Muscle layer of duodenum (tissue), 2 donors: ENCODE data around the gene SOAT2.

Experiments used
- H3K27ac ChIP-seq: one replicate; pipeline ENCODE4 v1.7.0; 2013; ENCODE audit warnings: mild to moderate bottlenecking, low read length
- H3K27me3 ChIP-seq: one replicate; pipeline ENCODE4 v1.7.0; 2013; ENCODE audit warnings: low read depth, mild to moderate bottlenecking, control low read depth, low read length
- H3K36me3 ChIP-seq, 2 donors: one replicate each; pipeline ENCODE4 v1.7.0; 2013; ENCODE audit warnings: low read length in 2 of 2, control low read depth in 1 of 2, mild to moderate bottlenecking in 1 of 2; ENCODE audit not compliant: insufficient read depth in 2 of 2, control insufficient read depth in 1 of 2
- H3K4me1 ChIP-seq, 2 donors: one replicate each; pipeline ENCODE4 v1.7.0; 2013; ENCODE audit warnings: low read length in 2 of 2, mild to moderate bottlenecking in 2 of 2, control low read depth in 1 of 2, moderate library complexity in 1 of 2; ENCODE audit not compliant: insufficient read depth in 2 of 2, control insufficient read depth in 1 of 2
- H3K4me3 ChIP-seq, 2 donors: one replicate each; pipeline ENCODE4 v1.7.0; 2013; ENCODE audit warnings: low read length in 2 of 2, low read depth in 1 of 2, mild to moderate bottlenecking in 1 of 2
- H3K9me3 ChIP-seq, 2 donors: one replicate each; pipeline ENCODE4 v1.7.0; 2013; ENCODE audit warnings: low read length in 2 of 2, control low read depth in 1 of 2, mild to moderate bottlenecking in 1 of 2; ENCODE audit not compliant: control insufficient read depth in 1 of 2
- donor health status: healthy.

Gene SOAT2

GRCh38 chr12:53060721-53061276 is 42.5 kb upstream of the SOAT2 start:
- Histone ChIP-seq H3K36me3 (peaks cover 27 to 47% of the 10 kb centered on the region in 2 donors), H3K27me3 (no peaks in the 10 kb centered on the region), H3K27ac (no peak overlapping the region), H3K4me1 (peaks cover 4 to 53% of the 10 kb centered on the region in 2 donors), H3K4me3 (no peak overlapping the region), H3K9me3 (no peaks in the 10 kb centered on the region)

GRCh38 chr12:53061404-53062010 is 41.8 kb upstream of the SOAT2 start:
- no peaks in the 10 kb centered on the region for H3K27me3 ChIP-seq
- no peak overlapping the region for H3K4me3 ChIP-seq
- H3K36me3 ChIP-seq = peaks cover 27 to 47% of the 10 kb centered on the region in 2 donors
- H3K4me1 ChIP-seq = peaks cover 10 to 57% of the 10 kb centered on the region in 2 donors
- no peak overlapping the region for H3K27ac ChIP-seq
- no peaks in the 10 kb centered on the region for H3K9me3 ChIP-seq

GRCh38 chr12:53062011-53062961 is 41.0 kb upstream of the SOAT2 start:
- H3K4me3 ChIP-seq = no peak overlapping the region
- H3K9me3 ChIP-seq = no peaks in the 10 kb centered on the region
- H3K4me1 ChIP-seq = peaks cover 10 to 57% of the 10 kb centered on the region in 2 donors
- peaks cover 27 to 46% of the 10 kb centered on the region in 2 donors for H3K36me3 ChIP-seq
- no peaks in the 10 kb centered on the region for H3K27me3 ChIP-seq
- H3K27ac ChIP-seq = peak overlapping the region; percentile 9

- Histone ChIP-seq H3K9me3 (no peaks in the 10 kb centered on the region), H3K4me3 (no peak overlapping the region), H3K4me1 (peaks cover 10 to 57% of the 10 kb centered on the region in 2 donors), H3K27ac (no peak overlapping the region), H3K27me3 (no peaks in the 10 kb centered on the region), H3K36me3 (peaks cover 19 to 48% of the 10 kb centered on the region in 2 donors)
Measured at GRCh38 chr12:53062977-53063707, 40.1 kb upstream of the SOAT2 start.

- no peak overlapping the region for H3K4me3 ChIP-seq
- no peaks in the 10 kb centered on the region for H3K27me3 ChIP-seq
- peaks cover 10 to 58% of the 10 kb centered on the region in 2 donors for H3K4me1 ChIP-seq
- H3K36me3 ChIP-seq = peaks cover 17 to 43% of the 10 kb centered on the region in 2 donors
- H3K27ac ChIP-seq = peak overlapping the region; percentile 14
- H3K9me3 ChIP-seq = no peaks in the 10 kb centered on the region
Measured at GRCh38 chr12:53063708-53064612, 39.3 kb upstream of the SOAT2 start.

- Histone ChIP-seq H3K27me3 (no peaks in the 10 kb centered on the region), H3K36me3 (peaks cover 25 to 37% of the 10 kb centered on the region in 2 donors), H3K27ac (peak overlapping the region; percentile 14), H3K4me1 (peaks cover 10 to 65% of the 10 kb centered on the region in 2 donors), H3K4me3 (no peak overlapping the region), H3K9me3 (no peaks in the 10 kb centered on the region)
Measured at GRCh38 chr12:53064613-53065436, 38.5 kb upstream of the SOAT2 start.

GRCh38 chr12:53065470-53065869 is 37.8 kb upstream of the SOAT2 start:
- peaks cover 16 to 59% of the 10 kb centered on the region in 2 donors for H3K4me1 ChIP-seq
- peaks cover 30 to 34% of the 10 kb centered on the region in 2 donors for H3K36me3 ChIP-seq

GRCh38 chr12:53065975-53066931 is 37.0 kb upstream of the SOAT2 start:
- peak overlapping the region; percentile 80 for H3K27ac ChIP-seq
- H3K27me3 ChIP-seq = no peaks in the 10 kb centered on the region
- no peaks in the 10 kb centered on the region for H3K9me3 ChIP-seq
- H3K4me3 ChIP-seq = peak overlapping the region in 1 of 2 donors; percentile 11
- peaks cover 30 to 34% of the 10 kb centered on the region in 2 donors for H3K36me3 ChIP-seq
- H3K4me1 ChIP-seq = peaks cover 19 to 58% of the 10 kb centered on the region in 2 donors

More at GRCh38 chr12:53065470-53065869, 37.8 kb upstream of the SOAT2 start:
- H3K27ac ChIP-seq = peak overlapping the region; percentile 14
- H3K27me3 ChIP-seq = no peaks in the 10 kb centered on the region
- no peak overlapping the region for H3K4me3 ChIP-seq
- no peaks in the 10 kb centered on the region for H3K9me3 ChIP-seq
